ENCODE measurements around the gene CD302. TPM values are rescaled to one million over a fixed set of nuclear protein-coding genes. Genes with fewer than 3 reads are reported as not detected.

The CD302 gene
- polyA plus RNA-seq, 1 donor from 2014 or later = not detected

Other genes starting within 250 kb of the CD302 start
- 103 and 150 TPM in 2 replicates for gene BAZ2B, start 181.7 kb downstream of the CD302 start, polyA plus RNA-seq
- gene MARCHF7, start 85.7 kb downstream of the CD302 start, polyA plus RNA-seq = 179 and 193 TPM in 2 replicates
- gene LY75, start 106.5 kb upstream of the CD302 start, polyA plus RNA-seq = not detected in 2 replicates

All from neural cell (in vitro differentiated cells).